Ovary (tissue), 9 donors: ENCODE data around the gene NR3C2. TPM values are rescaled to one million over a fixed set of nuclear protein-coding genes. Genes with fewer than 3 reads are reported as not detected.

Source experiments
- DNase-seq, 5 donors: peaks; one replicate each; pipeline ENCODE4 v3.0.0-alpha.2; 2019 to 2020
- H3K27ac ChIP-seq, 2 donors: fragments of 200-600 bp; one replicate each; pipeline versions ENCODE4 v1.5.1 to v1.8.0; 2019 to 2022
- H3K27me3 ChIP-seq: fragments of 200-600 bp; one replicate; pipeline ENCODE4 v1.8.0; 2022
- H3K36me3 ChIP-seq: fragments of 200-600 bp; sonication (generic); one replicate; pipeline ENCODE4 v1.5.1; 2019
- H3K4me1 ChIP-seq: one replicate; pipeline ENCODE4 v1.8.1; 2013; ENCODE audit warnings: mild to moderate bottlenecking, moderate library complexity; ENCODE audit not compliant: insufficient read depth
- H3K4me3 ChIP-seq: fragments of 200-600 bp; sonication (generic); one replicate; pipeline ENCODE4 v1.5.1; 2017
- H3K9me3 ChIP-seq, 2 donors: fragments of 200-600 bp in 1 of 2; sonication (generic) in 1 of 2; one replicate each; pipeline versions ENCODE4 v1.5.1 to v1.8.1; 2013 to 2019; ENCODE audit warnings: mild to moderate bottlenecking in 1 of 2, moderate library complexity in 1 of 2
- CTCF ChIP-seq, 3 donors: fragments of 450-650 bp in 2 of 3; fragments of 200-600 bp in 1 of 3; IDR thresholded peaks; one replicate each; pipeline versions ENCODE4 v1.5.1 to v1.8.0; 2016 to 2022; ENCODE audit warnings: antibody characterized with exemption in 3 of 3, mild to moderate bottlenecking in 1 of 3
- EP300 ChIP-seq: sonication (generic); formaldehyde crosslinking; IDR thresholded peaks from one replicate; pipeline ENCODE4 v1.6.1; 2017; ENCODE audit warnings: antibody characterized with exemption
- POLR2A ChIP-seq: fragments of 450-650 bp; IDR thresholded peaks from one replicate; pipeline ENCODE4 v1.6.1; 2017; ENCODE audit warnings: antibody characterized with exemption, mild to moderate bottlenecking, moderate library complexity
- WGBS, 3 donors: extraction: QIAGEN DNeasy Blood & Tissue Kit in 1 of 3; methylation state at CpG; one replicate each; pipeline versions ENCODE4 v1.1.5 to v1.1.7; 2013 to 2017; 5-methylcytosine and 5-hydroxymethylcytosine counted together
- intact Hi-C, 4 donors: fragments of 100-400 bp; cut with DNase I; formaldehyde crosslinking; loops; one replicate each; pipeline versions ENCODE4 v1.11.0 to v1.15.1; 2022 to 2023
- polyA plus RNA-seq, 2 donors: library from polyadenylated mRNA; stranded (reverse); fragments of 200-250 nt in 1 of 2; fragments of 350-450 nt in 1 of 2; fragmentation: Illumina TruSeq in 1 of 2; extraction: RNeasy Lipid Tissue Mini Kit (QIAGEN cat#74804) in 1 of 2; gene quantifications; one replicate each; pipeline ENCODE4 v1.2.3, GENCODE V29; 2013 to 2014
- total RNA-seq, 7 donors: library from RNA; depleted of rRNA in 2 of 7; stranded (reverse); fragments of >200 nt in 2 of 7; fragmentation: NEBNext Ultra II Directional in 3 of 7; extraction: Animal tissue kit (Norgen Biotek cat#: 25700) in 3 of 7; gene quantifications; one replicate each; pipeline versions ENCODE4 v1.1.0 to v1.2.4, GENCODE V29; 2016 to 2023
- donor health status: DM: no; HTN: no; CAD: no; lungs with moderate emphysema.
- donor health status: DM: no; HTN: no; CAD: no.
- donor health status: Bipolar disorder and iron deficiency.
- donor health status: DM: yes; HTN: yes; CAD: no.
- donor health status: DM: no; HTN: no; CAD: no.
- donor health status: DM: yes; HTN: yes; CAD: no.

The NR3C2 gene
- total and polyA plus RNA-seq, 9 donors, result 6.8 to 37.5 (median 22.9) TPM

DNA sequence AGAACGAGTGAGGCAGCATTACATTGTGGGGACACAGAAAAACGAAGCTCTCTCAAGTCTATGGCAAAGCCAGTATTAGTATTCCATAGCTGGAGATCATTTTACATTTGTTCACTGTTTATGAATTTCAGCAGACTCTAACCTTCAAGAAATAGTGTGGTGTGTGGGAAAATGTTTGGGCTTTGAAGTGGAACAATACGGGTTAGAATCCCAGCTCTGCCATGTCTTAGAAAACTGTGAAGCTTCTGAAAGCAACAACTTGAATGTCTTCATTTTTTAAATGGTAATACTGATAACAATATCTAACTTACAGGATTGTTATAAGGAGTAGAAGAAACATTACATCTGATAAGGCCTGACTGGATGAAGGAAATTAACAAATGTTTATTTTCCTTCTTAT is 217.7 kb downstream of the NR3C2 start:
- Histone ChIP-seq H3K36me3 (no peaks in the 10 kb centered on the region), H3K4me1 (no peaks in the 10 kb centered on the region), H3K4me3 (no peak overlapping the region), H3K27me3 (no peaks in the 10 kb centered on the region), H3K9me3 (no peaks in the 10 kb centered on the region), H3K27ac (no peak overlapping the region)
- DNase-seq, result no peak
- TF ChIP-seq POLR2A, result no peak
- no peak for TF ChIP-seq EP300
- TF ChIP-seq CTCF (IDR thresholded peaks at IDR 0.05), result no peak
- 47 to 56% (median 52%) methylated on average over 3 of the region's 3 CpGs for WGBS, 3 donors
- intact Hi-C loops, result no loop called here

GRCh38 chr4:148222991-148223660 is 219.1 kb downstream of the NR3C2 start:
- WGBS, 3 donors, result 70 to 83% (median 77%) methylated on average over 8 of the region's 8 CpGs
- intact Hi-C loops, result no loop called here

GRCh38 chr4:148216866-148217814 is 225.1 kb downstream of the NR3C2 start:
- no peak for TF ChIP-seq CTCF (IDR thresholded peaks at IDR 0.05)
- WGBS, 3 donors, result 67 to 78% (median 76%) methylated on average over 5 of the region's 5 CpGs
- H3K4me1 ChIP-seq, result peaks cover 12% of the 10 kb centered on the region
- no peaks in the 10 kb centered on the region for H3K36me3 ChIP-seq
- intact Hi-C loops, result no loop called here
- H3K27ac ChIP-seq, result no peak overlapping the region
- H3K27me3 ChIP-seq, result no peaks in the 10 kb centered on the region
- H3K4me3 ChIP-seq, result no peak overlapping the region
- DNase-seq, result no peak
- H3K9me3 ChIP-seq, result no peaks in the 10 kb centered on the region

More at GRCh38 chr4:148222991-148223660, 219.1 kb downstream of the NR3C2 start:
- Histone ChIP-seq H3K4me1 (no peaks in the 10 kb centered on the region), H3K27me3 (no peaks in the 10 kb centered on the region), H3K36me3 (no peaks in the 10 kb centered on the region), H3K9me3 (no peaks in the 10 kb centered on the region), H3K4me3 (no peak overlapping the region), H3K27ac (no peak overlapping the region)
- DNase-seq, result no peak
- TF ChIP-seq CTCF (IDR thresholded peaks at IDR 0.05) (no peak), EP300 (no peak), POLR2A (no peak)

DNA sequence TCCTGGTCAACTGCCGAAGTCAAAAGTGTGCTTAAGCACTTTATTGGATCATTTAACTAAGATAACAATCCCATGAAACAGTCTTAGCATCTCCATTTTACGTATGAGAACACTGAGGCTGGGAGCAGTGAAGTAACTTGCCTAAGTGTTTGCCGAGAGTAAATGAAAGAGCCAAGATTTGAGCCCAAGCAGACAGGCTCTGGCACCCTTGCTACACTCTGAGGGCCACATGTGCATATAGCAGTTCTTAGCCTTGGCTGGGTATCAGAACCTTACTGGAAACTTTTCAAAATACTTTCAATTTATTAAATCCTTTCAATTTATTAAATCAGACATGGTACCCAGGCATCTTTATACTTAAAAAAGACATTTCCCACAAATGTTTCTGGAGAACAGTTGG is 225.9 kb downstream of the NR3C2 start:
- Histone ChIP-seq H3K27ac (no peak overlapping the region), H3K4me1 (peaks cover 12% of the 10 kb centered on the region)
- intact Hi-C loops, result no loop called here

More for the DNA sequence above, 225.9 kb downstream of the NR3C2 start:
- 82 to 96% (median 95%) methylated on average over 3 of the region's 3 CpGs for WGBS, 3 donors
- no peak for TF ChIP-seq CTCF (IDR thresholded peaks at IDR 0.05)
- TF ChIP-seq EP300, result no peak
- no peak for TF ChIP-seq POLR2A
- DNase-seq, result no peak
- Histone ChIP-seq H3K27me3 (no peaks in the 10 kb centered on the region), H3K36me3 (no peaks in the 10 kb centered on the region), H3K4me3 (no peak overlapping the region), H3K9me3 (no peaks in the 10 kb centered on the region)
